ENCODE results near the gene ACVR1.
"Not testable (repeated sequence)": the region's sequence is repeated elsewhere in the genome, so short reads cannot be mapped to it uniquely, and the experiment has no call there.

DNA sequence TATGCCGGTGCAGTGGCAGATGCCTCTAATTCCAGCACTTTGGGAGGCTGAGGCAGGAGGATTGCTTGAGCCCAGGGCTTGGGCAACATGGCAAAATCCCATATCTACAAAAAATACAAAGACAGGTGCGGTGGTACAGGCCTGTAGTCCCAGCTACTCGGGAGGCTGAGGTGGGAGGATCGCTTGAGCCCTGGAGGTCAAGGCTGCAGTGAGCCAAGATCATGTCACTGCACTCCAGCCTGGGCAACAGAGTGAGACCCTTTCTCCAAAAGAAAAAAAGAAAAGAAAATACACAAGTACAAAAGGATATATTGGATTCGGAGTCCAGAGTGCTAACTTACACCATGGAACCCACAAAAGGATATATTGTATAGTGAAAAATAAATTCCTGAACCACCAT, 8.4 kb upstream of the ACVR1 start:
- TF ChIP-seq POLR2A (IDR thresholded peaks at IDR 0.05) = not testable (repeated sequence)
- TF ChIP-seq, protein P1, sequence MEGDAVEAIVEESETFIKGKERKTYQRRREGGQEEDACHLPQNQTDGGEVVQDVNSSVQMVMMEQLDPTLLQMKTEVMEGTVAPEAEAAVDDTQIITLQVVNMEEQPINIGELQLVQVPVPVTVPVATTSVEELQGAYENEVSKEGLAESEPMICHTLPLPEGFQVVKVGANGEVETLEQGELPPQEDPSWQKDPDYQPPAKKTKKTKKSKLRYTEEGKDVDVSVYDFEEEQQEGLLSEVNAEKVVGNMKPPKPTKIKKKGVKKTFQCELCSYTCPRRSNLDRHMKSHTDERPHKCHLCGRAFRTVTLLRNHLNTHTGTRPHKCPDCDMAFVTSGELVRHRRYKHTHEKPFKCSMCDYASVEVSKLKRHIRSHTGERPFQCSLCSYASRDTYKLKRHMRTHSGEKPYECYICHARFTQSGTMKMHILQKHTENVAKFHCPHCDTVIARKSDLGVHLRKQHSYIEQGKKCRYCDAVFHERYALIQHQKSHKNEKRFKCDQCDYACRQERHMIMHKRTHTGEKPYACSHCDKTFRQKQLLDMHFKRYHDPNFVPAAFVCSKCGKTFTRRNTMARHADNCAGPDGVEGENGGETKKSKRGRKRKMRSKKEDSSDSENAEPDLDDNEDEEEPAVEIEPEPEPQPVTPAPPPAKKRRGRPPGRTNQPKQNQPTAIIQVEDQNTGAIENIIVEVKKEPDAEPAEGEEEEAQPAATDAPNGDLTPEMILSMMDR (IDR thresholded peaks at IDR 0.05) = not testable (repeated sequence)

Measured in testis (tissue), 2 donors.